Measurements from ENCODE around the gene RPS3.
A peak's percentile ranks its signal among the peaks of the same experiment; 100 is the strongest.
"Not testable (repeated sequence)": the region's sequence is repeated elsewhere in the genome, so short reads cannot be mapped to it uniquely, and the experiment has no call there.

The RPS3 gene

GRCh38 chr11:75380716-75381420 lies 18.4 kb upstream of the RPS3 start:
- no peak for DNase-seq

- DNase-seq = no peak
These were observed 16.1 kb upstream of the RPS3 start for GRCh38 chr11:75383246-75383645.

GRCh38 chr11:75384438-75385080 lies 14.8 kb upstream of the RPS3 start:
- peak; percentile 24 for DNase-seq

GRCh38 chr11:75386942-75387630 lies 12.2 kb upstream of the RPS3 start:
- no peak for DNase-seq

GRCh38 chr11:75387736-75388294 lies 11.5 kb upstream of the RPS3 start:
- no peak for DNase-seq

DNA sequence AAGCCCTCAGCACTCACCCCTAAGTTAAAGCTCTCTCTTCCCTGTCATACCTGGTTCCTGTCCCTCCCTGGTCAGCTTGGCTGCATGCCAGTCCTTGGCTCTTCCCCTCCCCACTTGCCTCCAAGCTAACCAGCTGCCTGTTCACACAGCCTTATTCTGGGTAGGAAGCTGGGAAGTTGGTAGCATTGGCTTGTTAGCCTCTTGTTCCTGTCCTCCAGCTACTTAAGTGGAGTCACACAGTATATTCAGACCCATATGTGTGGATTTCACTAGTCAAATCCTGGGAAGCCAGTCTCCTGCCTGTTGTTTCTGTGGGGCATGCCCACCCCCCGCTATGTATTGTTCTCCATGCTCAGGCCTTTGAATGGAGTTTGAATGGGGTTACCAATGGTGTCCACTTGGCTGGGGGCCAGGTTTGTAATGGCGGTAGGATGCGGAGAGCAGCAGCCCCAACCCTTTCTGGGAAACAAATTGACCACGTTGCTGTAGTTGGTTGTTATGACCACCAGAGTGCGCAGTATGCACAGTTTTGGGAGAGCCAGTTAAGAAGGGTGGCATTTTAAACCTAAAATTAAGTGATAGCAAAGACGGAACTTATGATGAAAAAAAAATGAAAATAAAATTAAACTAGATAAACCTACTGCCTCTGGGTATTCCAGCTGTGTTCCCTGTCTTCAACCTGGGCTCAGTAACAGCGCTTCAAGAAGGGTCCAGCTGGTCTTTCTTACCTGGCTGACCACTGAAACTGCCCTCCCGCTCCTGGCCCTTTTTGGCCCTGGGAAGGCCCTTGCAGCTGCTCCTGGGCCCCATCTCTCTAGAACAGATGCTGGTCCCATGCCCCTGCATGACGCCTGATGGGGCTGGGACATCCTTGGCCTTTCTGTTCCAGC lies 10.7 kb upstream of the RPS3 start:
- peak; percentile 89 for DNase-seq

DNA sequence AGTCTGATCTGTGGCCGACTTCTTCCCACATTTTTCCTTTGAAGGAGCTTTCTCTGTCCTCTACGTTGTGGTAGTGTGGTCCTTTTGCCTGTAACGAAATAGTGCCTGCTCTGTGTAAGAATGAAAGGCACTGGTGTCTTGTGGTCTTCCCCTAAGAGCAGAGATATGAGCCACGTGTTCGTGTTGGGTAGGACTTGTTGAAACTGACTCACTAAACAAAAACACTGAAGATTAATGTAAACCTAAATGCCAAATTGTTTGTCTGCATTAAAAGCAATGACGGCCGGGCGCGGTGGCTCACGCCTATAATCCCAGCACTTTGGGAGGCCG lies 10.1 kb upstream of the RPS3 start:
- DNase-seq = no peak

GRCh38 chr11:75389925-75390324 lies 9.4 kb upstream of the RPS3 start:
- DNase-seq = no peak

DNA sequence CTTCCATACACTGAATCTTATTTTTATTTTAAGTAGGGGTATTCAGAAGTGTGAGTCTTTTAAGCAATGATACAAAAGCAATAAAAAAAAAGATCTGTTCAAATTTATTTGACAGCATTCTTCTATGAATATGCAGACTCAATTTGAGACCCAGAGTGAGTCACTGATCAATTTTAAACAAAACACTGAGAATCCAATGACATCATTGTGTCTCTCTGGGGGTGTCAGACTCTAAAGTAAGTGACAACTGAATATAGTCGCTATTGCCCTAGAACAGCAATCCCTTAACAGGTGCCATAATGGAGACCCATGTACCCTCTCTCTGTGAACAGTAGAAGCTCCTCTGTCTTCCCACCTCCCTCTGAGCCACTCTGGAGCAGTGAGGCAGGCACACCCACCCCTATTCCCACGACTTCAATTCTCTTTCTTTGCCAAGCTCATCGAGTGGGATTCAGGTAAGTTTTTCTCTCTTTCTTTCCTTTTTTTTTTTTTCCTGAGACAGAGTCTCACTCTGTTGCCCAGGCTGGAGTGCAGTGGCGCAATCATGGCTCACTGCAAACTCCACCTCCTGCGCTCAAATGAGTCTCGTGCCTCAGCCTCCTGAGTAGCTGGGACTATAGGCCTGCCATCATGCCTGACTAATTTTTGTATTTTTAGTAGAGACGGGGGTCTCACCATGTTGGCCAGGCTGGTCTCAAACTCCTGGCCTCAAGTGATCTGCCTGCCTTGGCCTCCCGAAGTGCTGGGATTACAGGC lies 5.1 kb upstream of the RPS3 start:
- no peak for DNase-seq

- DNase-seq = no peak
These were observed 412 bp upstream of the RPS3 start for GRCh38 chr11:75398906-75399305.

- no peak for DNase-seq
These were observed 988 bp downstream of the RPS3 start for GRCh38 chr11:75400146-75400865.

DNA sequence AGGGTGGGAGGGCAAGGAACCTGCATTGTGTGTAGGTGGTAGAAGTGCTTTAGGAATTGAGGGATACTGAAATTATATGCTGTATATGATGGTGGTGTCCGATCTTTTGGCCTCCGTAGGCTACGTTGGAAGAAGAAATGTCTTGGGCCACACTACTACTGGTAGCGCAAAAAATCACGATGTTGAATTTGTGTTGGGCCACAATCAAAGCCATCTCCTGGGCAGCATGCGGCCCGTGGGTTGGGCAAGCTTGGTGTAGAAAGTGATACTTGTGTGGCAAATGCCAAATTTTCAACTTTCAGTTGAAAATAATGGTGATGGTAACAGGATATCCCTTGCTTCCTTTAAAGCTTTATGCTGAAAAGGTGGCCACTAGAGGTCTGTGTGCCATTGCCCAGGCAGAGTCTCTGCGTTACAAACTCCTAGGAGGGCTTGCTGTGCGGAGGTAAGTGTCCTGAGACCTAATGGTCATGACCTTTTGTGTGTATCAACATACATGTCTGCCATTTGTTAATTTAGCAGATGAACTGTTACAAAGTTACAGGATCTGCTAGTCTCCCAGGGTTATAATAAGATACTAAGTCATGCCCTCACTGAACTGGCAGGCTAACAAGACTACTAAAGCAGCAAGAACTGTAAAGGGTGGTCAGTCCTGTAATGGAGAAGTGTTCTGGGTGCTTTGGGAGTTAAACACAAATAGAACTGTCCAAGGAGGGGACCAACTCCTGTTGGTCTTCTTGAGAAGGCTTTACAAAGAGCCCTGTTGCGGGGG lies 2.9 kb downstream of the RPS3 start:
- no peak for DNase-seq

DNA sequence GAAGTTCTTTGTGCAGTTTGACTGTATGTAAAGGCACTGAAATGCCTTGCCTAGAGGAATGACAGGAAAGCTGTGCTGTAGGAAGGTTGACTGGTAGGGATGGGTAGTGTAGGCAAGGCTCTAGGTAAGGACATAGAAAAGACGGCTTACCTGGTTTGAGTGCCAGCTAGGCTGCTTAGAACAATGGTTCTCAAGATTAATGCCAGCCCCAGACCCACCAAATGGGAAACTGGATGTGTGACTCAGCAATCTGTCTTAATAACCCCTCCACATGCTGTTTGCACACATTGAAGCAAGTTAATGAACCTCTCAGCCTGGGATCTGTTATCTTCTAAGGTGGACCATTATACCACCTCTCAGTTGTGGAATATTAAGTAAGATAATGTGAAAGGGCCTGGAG lies 3.7 kb downstream of the RPS3 start:
- no peak for DNase-seq

DNA sequence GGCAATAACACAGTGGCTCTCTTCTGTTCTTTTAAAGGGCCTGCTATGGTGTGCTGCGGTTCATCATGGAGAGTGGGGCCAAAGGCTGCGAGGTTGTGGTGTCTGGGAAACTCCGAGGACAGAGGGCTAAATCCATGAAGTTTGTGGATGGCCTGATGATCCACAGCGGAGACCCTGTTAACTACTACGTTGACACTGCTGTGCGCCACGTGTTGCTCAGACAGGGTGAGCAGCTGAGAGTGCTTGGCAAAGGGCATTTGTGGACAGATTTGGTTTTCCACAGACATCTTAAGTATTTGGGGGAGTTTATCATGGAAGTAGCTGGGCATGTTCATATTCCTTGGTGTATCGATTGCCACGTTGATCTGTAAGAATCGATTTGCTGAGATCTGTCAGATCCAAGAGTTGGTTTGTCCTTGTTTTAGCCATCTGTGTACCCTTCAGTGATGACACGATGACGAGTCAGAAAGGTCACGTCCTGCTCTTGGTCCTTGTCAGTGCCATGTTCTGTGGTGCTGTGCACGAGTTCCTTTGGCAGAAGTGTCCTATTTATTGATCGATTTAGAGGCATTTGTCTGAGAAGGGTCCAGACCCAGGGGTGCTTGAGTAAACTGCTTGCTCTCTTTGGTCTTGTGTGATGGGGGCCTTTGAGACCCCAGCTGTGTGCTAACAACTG lies 4.8 kb downstream of the RPS3 start:
- DNase-seq = no peak

GRCh38 chr11:75406338-75406777 lies 7.0 kb downstream of the RPS3 start:
- DNase-seq = no peak

DNA sequence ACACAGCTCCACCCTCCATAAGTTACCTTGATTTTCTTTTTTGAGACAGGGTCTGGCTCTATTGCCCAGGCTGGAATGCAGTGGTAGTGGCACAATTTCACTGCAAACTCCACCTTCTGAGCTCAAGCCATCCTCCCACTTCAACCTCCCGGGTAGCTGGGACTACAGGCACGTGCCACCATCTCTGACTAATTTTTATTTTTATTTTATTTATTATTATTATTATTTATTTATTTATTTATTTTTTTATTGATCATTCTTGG lies 9.6 kb downstream of the RPS3 start:
- no peak for DNase-seq

DNA sequence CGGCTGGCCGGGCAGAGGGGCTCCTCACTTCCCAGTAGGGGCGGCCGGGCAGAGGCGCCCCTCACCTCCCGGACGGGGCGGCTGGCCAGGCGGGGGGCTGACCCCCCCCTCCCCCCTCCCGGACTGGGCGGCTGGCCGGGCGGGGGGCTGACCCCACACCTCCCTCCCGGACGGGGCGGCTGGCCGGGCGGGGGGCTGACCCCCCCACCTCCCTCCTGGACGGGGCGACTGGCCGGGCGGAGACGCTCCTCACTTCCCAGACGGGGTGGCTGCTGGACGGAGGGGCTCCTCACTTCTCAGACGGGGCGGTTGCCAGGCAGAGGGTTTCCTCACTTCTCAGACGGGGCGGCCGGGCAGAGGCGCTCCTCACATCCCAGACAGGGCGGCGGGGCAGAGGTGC lies 10.7 kb downstream of the RPS3 start:
- not testable (repeated sequence) for DNase-seq

- DNase-seq = not testable (repeated sequence)
These were observed 13.8 kb downstream of the RPS3 start for GRCh38 chr11:75413146-75413545.

GRCh38 chr11:75413864-75414263 lies 14.5 kb downstream of the RPS3 start:
- no peak for DNase-seq

Measured in DMS153 (cell line).